ENCODE results near the gene SYNDIG1L. TPM values are rescaled to one million over a fixed set of nuclear protein-coding genes. Genes with fewer than 3 reads are reported as not detected.

SYNDIG1L gene
- not detected for total RNA-seq

- ChIA-PET POLR2A (no interaction called here), CTCF (no interaction called here)
- Mint-ChIP-seq H3K4me3 (no peak within 1 kb of the TSS), H3K36me3 (ENCODE audit: low read depth) (no peaks in the 10 kb centered on the region), H3K27ac (no peak within 1 kb of the TSS), H3K27me3 (ENCODE audit: low read depth) (peaks cover 41% of the 10 kb centered on the region), H3K9me3 (ENCODE audit: insufficient read depth) (no peaks in the 10 kb centered on the region), H3K4me1 (ENCODE audit: low read depth) (peaks cover 2% of the 10 kb centered on the region)
- ATAC-seq (peak; percentile 9), DNase-seq (no peak)
Measured at GRCh38 chr14:74426202-74426582, at the start of gene SYNDIG1L. Gene SYNDIG1L, minus strand, starts transcription at chr14:74426210. Its CDS starts 16,466 bp downstream, at chr14:74409744.

GRCh38 chr14:74475678-74476077, 49.7 kb upstream of the SYNDIG1L start:
- no peaks in the 10 kb centered on the region for H3K4me1 Mint-ChIP-seq (ENCODE audit: low read depth)
- CTCF ChIA-PET = no interaction called here

GRCh38 chr14:74474376-74474775, 48.4 kb upstream of the SYNDIG1L start:
- peaks cover 1% of the 10 kb centered on the region for H3K36me3 Mint-ChIP-seq (ENCODE audit: low read depth)
- H3K4me1 Mint-ChIP-seq (ENCODE audit: low read depth) = no peaks in the 10 kb centered on the region
- H3K4me3 Mint-ChIP-seq = no peak overlapping the region
- no peak for ATAC-seq
- peaks cover 2% of the 10 kb centered on the region for H3K27me3 Mint-ChIP-seq (ENCODE audit: low read depth)
- DNase-seq = no peak
- no peak overlapping the region for H3K27ac Mint-ChIP-seq
- H3K9me3 Mint-ChIP-seq (ENCODE audit: insufficient read depth) = no peaks in the 10 kb centered on the region
- ChIA-PET CTCF (no interaction called here), POLR2A (no interaction called here)

More at GRCh38 chr14:74475678-74476077, 49.7 kb upstream of the SYNDIG1L start:
- H3K36me3 Mint-ChIP-seq (ENCODE audit: low read depth) = peaks cover 3% of the 10 kb centered on the region
- DNase-seq (no peak), ATAC-seq (no peak)
- POLR2A ChIA-PET = no interaction called here
- H3K4me3 Mint-ChIP-seq = no peak overlapping the region
- H3K27me3 Mint-ChIP-seq (ENCODE audit: low read depth) = peaks cover 2% of the 10 kb centered on the region
- no peak overlapping the region for H3K27ac Mint-ChIP-seq
- no peaks in the 10 kb centered on the region for H3K9me3 Mint-ChIP-seq (ENCODE audit: insufficient read depth)

- Mint-ChIP-seq H3K36me3 (ENCODE audit: low read depth) (no peaks in the 10 kb centered on the region), H3K4me1 (ENCODE audit: low read depth) (no peaks in the 10 kb centered on the region), H3K4me3 (no peak overlapping the region), H3K27me3 (ENCODE audit: low read depth) (peaks cover 2% of the 10 kb centered on the region), H3K9me3 (ENCODE audit: insufficient read depth) (no peaks in the 10 kb centered on the region), H3K27ac (no peak overlapping the region)
- ChIA-PET POLR2A (no interaction called here), CTCF (no interaction called here)
- ATAC-seq = no peak
- DNase-seq = no peak
Measured at GRCh38 chr14:74472601-74473000, 46.6 kb upstream of the SYNDIG1L start.

DNA sequence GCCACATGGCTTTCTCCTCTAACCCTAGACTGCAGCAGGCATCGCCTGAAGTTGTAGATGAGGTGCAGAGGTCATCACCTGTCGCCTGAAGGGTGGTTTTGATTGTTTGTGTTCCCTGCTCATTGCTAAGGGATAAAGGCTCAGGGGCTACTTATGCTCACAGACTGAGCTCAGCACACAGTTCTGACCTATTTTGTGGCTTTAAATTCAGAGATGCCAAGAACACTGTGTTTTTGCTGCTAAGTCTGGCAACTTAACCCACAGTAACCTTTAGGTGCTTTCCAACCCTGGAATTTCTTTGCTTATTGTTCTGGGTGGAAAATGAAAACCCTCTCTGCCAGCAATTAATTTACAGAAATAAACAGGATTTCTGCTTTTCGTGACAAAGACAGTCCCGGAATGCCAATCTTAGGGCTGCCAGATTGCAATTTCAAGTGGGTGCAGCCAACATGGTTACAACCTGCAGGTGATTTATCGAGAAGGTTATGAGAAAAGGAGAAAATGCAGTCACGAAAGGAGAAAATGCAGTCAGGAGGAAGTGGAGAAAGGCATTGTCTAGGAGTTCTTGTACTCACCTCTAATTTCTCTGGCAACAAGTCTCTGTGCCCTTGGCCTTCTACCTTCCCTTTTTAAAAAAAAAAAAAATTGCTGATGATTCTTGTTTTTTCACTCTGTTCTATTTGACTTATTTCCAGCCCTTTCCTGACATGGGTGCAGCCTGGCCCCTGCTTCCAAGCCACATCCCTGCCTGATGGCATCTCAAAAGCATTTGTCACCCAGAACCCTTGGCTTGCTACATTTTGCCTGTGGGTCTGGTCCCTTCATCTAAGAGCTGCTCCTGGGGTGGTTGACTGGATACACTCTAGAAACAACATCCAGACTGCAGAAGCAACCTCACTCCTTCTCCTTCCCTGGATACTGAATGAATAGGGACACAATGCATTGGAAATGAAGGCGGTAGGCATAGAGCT, 43.8 kb upstream of the SYNDIG1L start:
- H3K27me3 Mint-ChIP-seq (ENCODE audit: low read depth) = peaks cover 2% of the 10 kb centered on the region
- H3K4me3 Mint-ChIP-seq = no peak overlapping the region
- DNase-seq (no peak), ATAC-seq (no peak)
- no peak overlapping the region for H3K27ac Mint-ChIP-seq
- H3K4me1 Mint-ChIP-seq (ENCODE audit: low read depth) = no peaks in the 10 kb centered on the region
- no peaks in the 10 kb centered on the region for H3K36me3 Mint-ChIP-seq (ENCODE audit: low read depth)
- H3K9me3 Mint-ChIP-seq (ENCODE audit: insufficient read depth) = no peaks in the 10 kb centered on the region
- POLR2A ChIA-PET = interaction anchor here (0.5 kb wide), 1 partner anchor 248 kb away, joined by 5 read pairs; no protein-coding TSS in a partner anchor
- CTCF ChIA-PET = no interaction called here

- H3K36me3 Mint-ChIP-seq (ENCODE audit: low read depth) = no peaks in the 10 kb centered on the region
- ChIA-PET POLR2A (no interaction called here), CTCF (no interaction called here)
- H3K4me1 Mint-ChIP-seq (ENCODE audit: low read depth) = no peaks in the 10 kb centered on the region
- DNase-seq = no peak
- no peaks in the 10 kb centered on the region for H3K9me3 Mint-ChIP-seq (ENCODE audit: insufficient read depth)
- no peak overlapping the region for H3K27ac Mint-ChIP-seq
- no peak overlapping the region for H3K4me3 Mint-ChIP-seq
- ATAC-seq = no peak
- peaks cover 2% of the 10 kb centered on the region for H3K27me3 Mint-ChIP-seq (ENCODE audit: low read depth)
Measured at GRCh38 chr14:74468513-74468912, 42.5 kb upstream of the SYNDIG1L start.

GRCh38 chr14:74465335-74465734, 39.3 kb upstream of the SYNDIG1L start:
- Mint-ChIP-seq H3K27ac (no peak overlapping the region), H3K27me3 (ENCODE audit: low read depth) (peaks cover 7% of the 10 kb centered on the region), H3K36me3 (ENCODE audit: low read depth) (no peaks in the 10 kb centered on the region), H3K4me3 (no peak overlapping the region), H3K4me1 (ENCODE audit: low read depth) (no peaks in the 10 kb centered on the region), H3K9me3 (ENCODE audit: insufficient read depth) (no peaks in the 10 kb centered on the region)
- no peak for ATAC-seq
- ChIA-PET POLR2A (interaction anchor here (0.8 kb wide), 1 partner anchor 15 kb away, joined by 3 read pairs; no protein-coding TSS in a partner anchor), CTCF (interaction anchor here (1.0 kb wide), 1 partner anchor 8 kb away, joined by 3 read pairs; no protein-coding TSS in a partner anchor)
- DNase-seq = no peak

DNA sequence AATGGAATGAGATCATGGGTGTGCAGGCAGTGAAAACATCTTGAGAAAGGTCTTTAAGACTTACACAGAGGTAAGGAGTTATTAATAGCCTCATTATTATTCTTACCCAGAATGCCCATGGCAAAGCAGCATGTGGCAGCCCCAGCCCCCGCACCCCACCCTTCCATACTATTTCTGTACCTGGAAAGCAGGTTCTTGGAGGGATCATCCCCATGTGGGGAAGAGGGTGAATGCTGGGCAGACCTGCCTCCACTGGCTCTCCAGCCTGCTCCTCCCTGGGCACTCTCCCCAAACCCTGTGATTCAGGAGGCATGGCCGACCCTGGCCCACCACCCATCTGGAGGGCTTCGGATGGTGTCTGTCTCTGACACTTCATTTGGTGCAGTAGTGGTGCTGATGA, 38.8 kb upstream of the SYNDIG1L start:
- CTCF ChIA-PET = no interaction called here

DNA sequence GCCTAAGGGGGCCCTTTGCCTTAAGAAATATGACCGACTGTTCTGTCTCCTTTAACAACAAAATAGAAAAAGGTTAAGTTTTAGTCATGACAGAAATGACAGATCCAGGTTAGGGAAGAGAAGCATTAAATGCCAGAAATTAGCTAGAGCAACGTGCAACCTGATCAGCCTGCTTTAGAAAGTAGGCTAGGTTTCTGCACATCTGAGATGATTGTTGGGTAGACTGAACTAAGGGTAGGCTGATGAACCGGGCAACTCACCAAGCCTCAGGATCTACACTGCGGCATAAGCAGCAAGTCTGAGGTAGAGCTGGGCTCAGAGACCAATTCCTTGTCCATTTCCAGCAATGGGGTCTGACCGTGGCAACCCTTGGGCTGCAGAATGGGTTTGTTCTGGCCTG, 37.7 kb upstream of the SYNDIG1L start:
- ChIA-PET POLR2A (no interaction called here), CTCF (no interaction called here)
- ATAC-seq (no peak), DNase-seq (no peak)
- Mint-ChIP-seq H3K4me3 (no peak overlapping the region), H3K36me3 (ENCODE audit: low read depth) (no peaks in the 10 kb centered on the region), H3K27ac (no peak overlapping the region), H3K9me3 (ENCODE audit: insufficient read depth) (no peaks in the 10 kb centered on the region), H3K4me1 (ENCODE audit: low read depth) (no peaks in the 10 kb centered on the region), H3K27me3 (ENCODE audit: low read depth) (peaks cover 8% of the 10 kb centered on the region)

More for the DNA sequence above, 38.8 kb upstream of the SYNDIG1L start:
- Mint-ChIP-seq H3K36me3 (ENCODE audit: low read depth) (no peaks in the 10 kb centered on the region), H3K27me3 (ENCODE audit: low read depth) (peaks cover 8% of the 10 kb centered on the region), H3K27ac (no peak overlapping the region), H3K9me3 (ENCODE audit: insufficient read depth) (no peaks in the 10 kb centered on the region), H3K4me1 (ENCODE audit: low read depth) (no peaks in the 10 kb centered on the region), H3K4me3 (no peak overlapping the region)
- DNase-seq (no peak), ATAC-seq (no peak)
- POLR2A ChIA-PET = interaction anchor here (0.8 kb wide), 1 partner anchor 15 kb away, joined by 3 read pairs; no protein-coding TSS in a partner anchor

DNA sequence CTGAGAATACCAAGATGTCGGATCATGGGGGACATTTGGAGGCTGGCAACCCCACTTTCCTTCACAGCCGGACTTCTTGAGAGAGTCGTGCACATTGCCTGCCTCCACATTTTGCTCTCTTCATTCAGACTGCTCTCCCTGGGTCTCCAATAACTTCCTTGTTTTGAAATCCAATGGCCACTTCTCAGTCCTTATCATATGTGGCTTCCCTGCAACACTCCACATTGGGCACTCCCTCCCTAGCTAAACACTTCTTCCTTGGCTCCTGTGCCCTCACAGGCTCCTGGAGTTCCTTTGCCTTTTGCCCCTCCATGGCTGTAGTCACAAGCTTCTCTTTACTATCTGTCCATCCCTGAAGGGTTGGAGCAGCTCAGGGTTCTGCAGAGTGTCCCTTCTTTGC, 37.0 kb upstream of the SYNDIG1L start:
- ChIA-PET POLR2A (no interaction called here), CTCF (no interaction called here)
- no peaks in the 10 kb centered on the region for H3K36me3 Mint-ChIP-seq (ENCODE audit: low read depth)
- no peaks in the 10 kb centered on the region for H3K4me1 Mint-ChIP-seq (ENCODE audit: low read depth)
- no peak overlapping the region for H3K4me3 Mint-ChIP-seq
- peaks cover 8% of the 10 kb centered on the region for H3K27me3 Mint-ChIP-seq (ENCODE audit: low read depth)
- ATAC-seq (no peak), DNase-seq (no peak)
- H3K27ac Mint-ChIP-seq = no peak overlapping the region
- H3K9me3 Mint-ChIP-seq (ENCODE audit: insufficient read depth) = no peaks in the 10 kb centered on the region

DNA sequence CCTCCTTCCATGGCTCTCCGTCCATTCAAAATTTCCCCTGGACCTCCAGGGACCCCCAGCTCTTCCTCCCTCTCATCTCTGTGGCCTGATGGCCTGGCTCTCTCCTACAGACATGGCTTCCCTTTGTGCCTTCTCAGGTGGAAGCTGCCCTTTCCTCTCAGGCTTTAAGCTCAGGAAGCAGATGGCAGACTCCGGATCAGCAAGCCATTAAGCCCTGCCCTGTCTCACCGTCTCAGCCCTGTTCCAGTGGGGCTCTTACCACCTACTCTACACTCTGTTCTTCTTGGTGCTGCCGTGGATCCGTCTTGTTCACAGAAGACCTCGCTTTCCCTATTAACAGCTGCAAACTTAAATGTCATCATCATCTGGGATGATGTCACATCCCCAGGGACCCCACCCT, 34.0 kb upstream of the SYNDIG1L start:
- Mint-ChIP-seq H3K4me1 (ENCODE audit: low read depth) (no peaks in the 10 kb centered on the region), H3K27ac (no peak overlapping the region), H3K27me3 (ENCODE audit: low read depth) (peaks cover 8% of the 10 kb centered on the region), H3K4me3 (no peak overlapping the region), H3K9me3 (ENCODE audit: insufficient read depth) (no peaks in the 10 kb centered on the region), H3K36me3 (ENCODE audit: low read depth) (no peaks in the 10 kb centered on the region)
- no peak for ATAC-seq
- CTCF ChIA-PET = interaction anchor here (2.1 kb wide), 1 partner anchor 26 kb away, joined by 8 read pairs; no protein-coding TSS in a partner anchor
- POLR2A ChIA-PET = interaction anchor here (0.8 kb wide), 1 partner anchor 59 kb away, joined by 3 read pairs; no protein-coding TSS in a partner anchor
- no peak for DNase-seq

GRCh38 chr14:74459289-74459946, 33.4 kb upstream of the SYNDIG1L start:
- POLR2A ChIA-PET = no interaction called here
- Mint-ChIP-seq H3K4me3 (no peak overlapping the region), H3K36me3 (ENCODE audit: low read depth) (no peaks in the 10 kb centered on the region), H3K4me1 (ENCODE audit: low read depth) (no peaks in the 10 kb centered on the region), H3K27me3 (ENCODE audit: low read depth) (peaks cover 11% of the 10 kb centered on the region), H3K9me3 (ENCODE audit: insufficient read depth) (no peaks in the 10 kb centered on the region), H3K27ac (no peak overlapping the region)
- CTCF ChIA-PET = interaction anchor here (2.1 kb wide), 1 partner anchor 27 kb away, joined by 8 read pairs; no protein-coding TSS in a partner anchor
- peak; percentile 72 for ATAC-seq
- peak; percentile 35 for DNase-seq

All from activated CD8-positive, alpha-beta T cell treated with anti-CD3 and anti-CD28 coated beads, Interleukin-2, amount 10 ng/mL, durations not matched to agents 7 days and 5 days (primary cell).